GM19395 (cell line): ENCODE measurements around the gene HS2ST1.

ENCODE experiments used
- ATAC-seq: cut with Tn5 transposase; IDR thresholded peaks from one replicate; pipeline ENCODE4 v1.9.1; 2021; ENCODE audit warnings: mild to moderate bottlenecking, moderate library complexity; ENCODE audit not compliant: unreplicated experiment

Gene HS2ST1

DNA sequence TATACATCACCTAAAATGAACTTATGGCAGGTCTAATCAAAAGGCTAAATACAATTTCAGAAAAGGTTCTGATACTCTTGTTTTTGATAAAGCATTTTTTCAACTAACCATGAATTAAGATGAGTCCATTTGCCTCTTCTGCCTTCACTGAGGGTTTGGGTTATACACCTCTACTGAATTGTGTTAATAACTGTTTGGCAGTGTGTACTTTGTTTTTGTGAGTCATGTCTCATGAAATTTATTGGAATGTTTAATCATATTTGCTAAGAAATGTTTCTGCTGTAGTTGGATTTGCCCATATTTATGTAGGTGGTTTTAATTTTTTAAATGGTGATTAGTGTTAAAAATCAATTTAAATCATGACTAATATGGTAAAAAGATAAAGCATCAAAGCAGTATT is 190.5 kb downstream of the HS2ST1 start:
- ATAC-seq, result no peak

DNA sequence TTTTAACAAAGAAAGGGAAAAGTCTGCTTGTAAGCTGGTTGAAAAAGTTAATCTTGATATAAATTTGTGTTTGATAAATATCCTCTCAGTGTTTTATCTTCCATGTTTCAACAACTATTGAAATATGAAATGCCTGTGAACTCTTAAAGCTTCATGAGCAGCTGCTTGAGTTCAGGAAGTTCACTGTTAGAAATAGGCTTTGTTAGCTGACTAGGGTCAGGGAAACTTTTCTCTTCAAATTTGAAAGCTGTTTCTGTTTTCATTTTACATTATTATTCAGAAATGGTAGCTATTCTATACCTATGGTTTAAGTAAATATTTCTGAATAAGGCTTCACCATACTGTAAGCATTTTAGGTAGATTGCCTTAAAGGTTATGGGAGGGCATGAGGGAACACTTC is 191.7 kb downstream of the HS2ST1 start:
- ATAC-seq, result no peak

DNA sequence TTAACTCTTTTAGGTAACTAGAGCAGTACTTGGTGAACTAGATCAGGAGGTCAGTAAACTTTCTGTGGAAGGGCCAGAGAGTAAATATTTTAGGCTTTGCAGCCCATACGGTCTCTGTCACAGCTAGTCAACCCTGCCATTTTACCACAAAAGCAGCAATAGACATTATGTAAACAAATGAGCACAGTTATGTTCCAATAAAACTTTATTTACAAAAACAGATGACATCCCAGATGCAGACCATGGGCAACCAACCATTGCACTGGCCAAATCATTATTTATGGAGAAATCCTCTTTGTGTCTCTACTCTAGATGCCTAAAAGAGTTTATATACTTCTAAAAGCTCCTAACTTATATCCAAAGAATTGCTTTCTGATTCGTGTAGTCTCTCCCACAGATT is 192.4 kb downstream of the HS2ST1 start:
- ATAC-seq, result no peak

DNA sequence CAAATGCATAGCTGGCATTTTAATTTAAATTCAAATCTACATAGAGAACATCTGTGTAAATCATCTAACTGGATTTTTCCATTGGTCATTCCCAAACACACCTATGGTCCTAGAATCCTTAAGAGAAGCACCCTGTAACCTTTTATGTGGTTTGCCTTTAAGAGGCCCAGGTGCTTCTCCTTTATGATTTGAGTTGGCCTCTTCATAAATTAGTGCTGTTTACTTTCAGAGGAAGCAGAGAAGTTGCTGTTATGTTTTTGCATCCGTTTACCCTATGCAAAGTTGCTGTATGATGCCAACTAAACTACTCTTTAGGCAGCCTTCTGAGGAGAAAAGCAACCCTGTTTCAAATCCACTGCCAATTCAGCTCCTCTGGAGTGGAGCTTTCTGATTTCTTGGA is 193.8 kb downstream of the HS2ST1 start:
- ATAC-seq, result no peak

DNA sequence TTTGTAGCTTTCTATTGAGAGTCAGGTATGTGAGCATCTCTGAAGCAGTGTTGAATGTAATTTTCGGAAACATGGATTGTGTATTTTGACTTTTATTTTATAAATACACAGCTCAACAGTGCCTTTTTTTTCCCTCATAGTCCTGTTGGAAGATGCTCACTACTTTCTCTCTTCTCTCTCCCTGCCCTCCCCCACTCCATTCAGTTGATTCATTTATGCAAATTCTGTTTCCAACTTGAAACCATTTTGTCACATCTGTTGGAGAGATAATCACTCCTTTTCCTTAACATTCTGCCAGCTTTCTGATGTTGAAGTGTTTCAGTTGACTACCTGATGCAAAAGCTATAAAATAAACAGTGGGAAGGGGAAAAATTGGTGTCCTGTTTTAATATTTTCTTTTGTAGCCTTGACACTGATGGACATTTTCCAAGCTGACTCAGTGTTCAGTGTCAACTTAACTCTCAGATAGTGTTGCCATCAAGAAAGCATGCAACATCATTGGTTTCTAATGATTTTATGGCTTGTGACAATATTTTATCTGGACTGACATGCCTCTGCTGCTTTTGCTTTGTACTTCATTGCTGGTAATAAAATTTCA is 194.5 kb downstream of the HS2ST1 start:
- no peak for ATAC-seq

DNA sequence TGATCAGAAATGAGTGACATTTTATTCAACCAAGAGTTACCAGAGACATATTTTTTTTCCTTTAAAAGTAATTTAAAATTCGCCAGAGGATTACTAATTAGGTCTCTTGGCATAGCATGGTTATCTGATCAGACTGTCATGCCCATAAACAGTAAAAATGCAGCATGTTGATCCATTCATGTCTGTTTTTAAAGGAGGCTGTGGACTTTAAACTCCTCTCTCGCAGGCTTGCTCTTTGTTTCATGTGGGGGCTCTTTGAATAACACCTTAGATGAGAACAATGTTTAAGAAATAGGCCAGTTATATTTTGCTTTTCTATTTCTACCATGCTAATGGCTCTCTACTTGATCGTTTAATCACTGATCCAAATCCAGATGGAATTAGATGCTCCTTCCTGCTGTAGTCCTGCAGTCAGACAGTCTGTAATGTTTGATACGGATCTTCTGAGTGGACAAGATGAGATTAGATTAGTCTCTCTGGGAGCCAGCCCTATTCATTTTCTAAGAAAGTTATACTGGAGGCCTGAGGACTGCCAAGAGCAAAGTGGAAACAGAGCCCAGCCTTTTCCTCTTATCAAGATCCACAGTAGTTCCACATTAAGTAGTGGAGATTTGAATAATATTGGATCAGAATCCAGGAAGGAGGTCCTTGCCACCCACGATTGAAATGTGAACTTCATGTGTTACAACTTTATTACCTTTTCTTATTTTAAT is 197.4 kb downstream of the HS2ST1 start:
- ATAC-seq, result no peak

DNA sequence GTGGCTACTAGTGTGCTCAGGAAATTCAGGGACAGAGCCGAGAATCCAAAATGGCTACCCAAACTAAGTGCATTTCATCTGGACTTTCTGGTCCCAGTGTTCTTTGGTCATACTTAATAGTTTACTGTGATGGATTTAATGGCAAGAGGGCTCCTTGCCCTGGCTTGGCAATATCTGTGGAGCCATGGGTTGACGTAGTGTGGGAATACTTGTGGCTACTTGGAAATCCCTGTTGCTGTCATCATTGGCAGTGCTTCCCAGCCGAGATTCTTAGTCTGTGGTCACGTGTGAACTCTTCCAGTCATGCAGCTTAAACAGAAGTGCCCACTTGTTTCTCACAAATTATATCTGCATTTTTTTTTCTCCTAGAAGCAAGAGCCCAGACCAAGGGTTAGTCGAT is 198.9 kb downstream of the HS2ST1 start:
- no peak for ATAC-seq

DNA sequence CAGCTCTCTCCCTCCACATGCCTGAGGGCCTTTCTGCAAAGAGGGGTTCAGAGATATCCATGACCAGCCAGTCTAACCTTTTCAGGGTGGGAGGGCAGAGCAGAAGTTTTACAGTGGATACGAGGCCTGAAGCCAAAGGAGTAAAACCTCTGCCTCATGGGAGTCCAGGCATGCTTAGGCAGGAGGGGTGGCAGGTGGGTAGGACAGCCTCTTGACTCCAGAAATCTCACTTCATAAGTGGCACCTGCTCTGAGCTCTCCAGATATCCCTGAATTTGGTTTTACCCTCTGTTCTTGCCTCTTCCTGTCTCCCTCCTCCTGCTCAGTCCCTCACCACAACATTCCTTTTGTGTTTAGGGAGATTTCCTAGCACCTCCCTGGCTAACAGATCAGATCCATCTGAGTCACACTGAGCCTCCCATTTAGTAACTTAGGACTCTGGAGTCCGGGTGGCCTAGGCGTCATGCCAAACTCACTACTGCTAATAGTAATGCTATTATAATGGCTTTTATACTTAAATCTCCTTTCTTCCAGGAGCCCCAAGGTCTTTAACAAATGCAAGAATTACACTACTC is 201.0 kb downstream of the HS2ST1 start:
- no peak for ATAC-seq

DNA sequence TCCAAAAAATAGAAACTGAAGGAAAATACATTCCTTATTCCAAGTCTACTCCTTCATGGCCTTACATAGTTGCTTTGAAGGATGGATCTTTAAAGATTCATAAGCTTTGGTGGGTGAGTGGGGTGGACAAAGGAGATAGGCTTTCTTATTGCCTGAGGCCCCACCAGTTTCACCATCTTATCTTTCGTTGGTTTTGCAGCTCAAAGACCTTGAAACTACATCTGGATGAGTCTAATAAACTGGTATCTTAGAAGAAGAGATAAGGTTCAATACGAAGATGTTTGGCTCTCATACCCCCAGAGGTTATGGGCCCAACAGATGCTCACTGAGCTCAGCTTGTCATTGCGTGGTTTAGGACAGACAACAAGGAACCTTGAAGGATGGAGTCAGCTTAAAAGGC is 201.5 kb downstream of the HS2ST1 start:
- ATAC-seq, result no peak

DNA sequence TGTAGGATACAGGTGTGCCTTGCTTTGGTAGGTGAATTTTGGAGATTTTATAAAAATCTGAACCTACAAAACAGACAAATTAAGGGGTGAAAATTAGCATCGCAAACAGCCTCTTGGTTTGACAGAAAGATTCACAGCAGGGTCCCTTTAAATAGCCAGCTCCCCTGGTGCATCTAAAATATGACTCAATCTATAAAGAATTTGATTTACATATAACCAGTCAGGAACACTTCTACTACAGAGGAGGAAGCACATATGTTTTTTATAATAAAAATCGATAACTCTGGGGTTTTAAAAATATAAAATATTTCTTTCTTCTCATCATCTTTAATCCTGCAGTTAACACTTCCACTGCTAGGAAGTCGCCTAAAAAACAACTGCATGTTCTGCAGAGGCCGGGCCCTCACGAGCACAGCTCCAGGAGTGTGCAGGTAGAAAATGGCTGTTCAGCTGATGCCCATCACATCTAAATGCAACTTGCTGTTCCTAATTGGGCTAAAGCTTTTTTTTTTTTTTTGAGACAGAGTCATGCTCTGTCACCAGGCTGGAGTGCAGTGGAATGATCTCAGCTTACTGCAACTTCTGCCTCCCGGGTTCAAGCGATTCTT is 203.4 kb downstream of the HS2ST1 start:
- no peak for ATAC-seq

DNA sequence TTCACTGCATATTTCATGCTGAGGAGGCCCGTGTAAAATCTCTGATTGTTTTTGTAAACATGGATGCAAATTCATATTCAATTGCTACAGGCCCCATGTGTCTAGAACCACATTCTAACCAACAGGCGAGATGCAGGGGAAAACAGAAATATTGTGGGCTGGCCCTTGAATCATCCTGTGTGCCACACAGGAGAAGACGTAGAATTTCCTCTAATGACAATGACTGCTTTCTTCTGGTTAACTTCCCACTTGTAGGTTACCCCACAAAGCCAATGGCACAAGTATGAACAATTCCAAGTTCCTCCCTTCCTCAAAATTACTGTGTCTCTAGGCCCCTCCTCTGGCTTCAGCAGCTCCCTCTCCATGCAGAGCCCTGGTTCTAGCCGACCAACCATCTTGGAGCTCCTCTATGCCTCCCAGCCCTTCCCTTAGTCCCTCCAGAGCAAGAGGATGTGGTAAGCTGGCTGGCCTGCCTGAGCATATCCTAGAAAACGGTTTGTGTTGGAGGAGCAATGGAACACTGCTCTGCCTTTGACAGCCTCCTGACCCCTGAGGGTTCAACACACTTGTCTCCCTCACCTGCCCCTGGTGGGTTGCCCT is 205.2 kb downstream of the HS2ST1 start:
- no peak for ATAC-seq

DNA sequence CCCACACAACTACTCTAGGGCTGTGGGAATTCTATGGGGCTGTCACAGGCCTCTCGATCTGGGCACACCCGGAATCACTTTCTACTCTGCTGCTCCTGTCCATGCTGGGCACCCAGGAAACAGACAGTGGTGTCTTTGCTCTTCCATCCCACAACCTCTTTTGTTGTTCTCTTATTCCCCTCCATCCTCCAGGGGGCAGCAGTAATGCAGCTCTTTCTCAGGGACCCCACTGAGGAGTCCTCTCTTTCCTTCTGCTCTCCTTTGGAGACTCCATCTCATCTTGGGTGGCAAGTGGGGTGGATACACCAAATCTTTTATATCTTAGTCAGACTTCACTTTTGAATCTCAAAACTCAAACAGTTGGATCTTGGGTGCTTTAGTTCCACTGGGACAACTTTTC is 206.3 kb downstream of the HS2ST1 start:
- ATAC-seq, result no peak

DNA sequence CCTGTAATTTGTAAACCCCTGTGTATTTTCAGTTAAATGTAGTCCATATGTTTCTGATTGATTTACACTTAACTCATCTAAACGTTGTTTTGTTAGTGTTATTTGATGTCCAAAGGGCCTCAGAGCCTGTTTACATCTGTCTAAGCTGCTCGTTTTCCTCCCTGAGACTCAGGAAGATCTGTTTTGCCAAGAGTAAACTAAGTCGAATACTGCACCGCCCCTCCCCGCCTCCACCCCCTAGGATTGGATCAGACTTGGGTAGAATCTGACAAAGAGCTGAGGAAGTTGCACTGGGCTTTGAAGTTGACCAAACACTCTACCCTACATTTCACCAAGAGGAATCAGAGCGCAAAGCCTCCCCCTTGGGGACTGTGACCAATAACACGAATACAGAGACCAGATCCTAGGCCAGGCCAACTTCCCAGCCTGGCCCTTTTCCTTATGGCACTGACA is 207.3 kb downstream of the HS2ST1 start:
- ATAC-seq, result no peak

DNA sequence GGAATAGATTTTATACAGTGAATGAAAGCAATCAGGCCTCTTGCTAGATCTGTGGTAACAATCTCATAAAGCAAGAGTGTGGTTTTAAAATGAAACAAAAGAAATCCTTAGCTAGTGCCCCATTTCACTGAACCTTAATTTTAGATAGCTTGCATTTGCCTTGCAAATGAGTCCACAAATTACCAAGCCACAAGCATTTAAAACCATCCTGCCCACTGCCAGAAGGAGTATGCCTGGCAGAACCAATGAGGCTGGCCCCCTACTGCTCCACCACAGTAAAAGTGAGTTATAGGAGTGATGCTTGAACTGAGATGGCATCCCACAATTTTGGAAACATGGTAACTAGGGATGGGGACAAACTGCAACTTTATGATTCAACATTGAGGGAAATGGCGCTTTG is 207.8 kb downstream of the HS2ST1 start:
- ATAC-seq, result no peak

DNA sequence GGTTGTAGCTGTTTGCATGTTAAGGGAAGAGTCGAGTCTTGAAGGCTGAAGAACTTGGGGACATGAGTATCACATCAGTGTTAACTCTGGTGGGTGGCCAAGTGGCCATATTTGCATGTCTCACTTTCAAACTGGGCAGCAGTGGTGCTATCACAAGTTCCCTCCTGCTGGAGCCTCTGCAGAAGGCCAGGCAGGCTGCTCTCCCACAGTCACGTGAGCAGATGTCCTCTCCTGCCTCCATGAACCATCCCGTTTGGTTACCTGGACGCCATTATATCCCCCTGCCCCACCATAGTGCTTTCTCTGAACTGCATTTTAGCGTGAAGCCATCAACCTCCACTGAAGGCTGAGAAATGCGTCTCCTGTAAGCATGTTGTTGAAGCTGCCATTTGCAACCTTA is 209.2 kb downstream of the HS2ST1 start:
- ATAC-seq, result no peak

DNA sequence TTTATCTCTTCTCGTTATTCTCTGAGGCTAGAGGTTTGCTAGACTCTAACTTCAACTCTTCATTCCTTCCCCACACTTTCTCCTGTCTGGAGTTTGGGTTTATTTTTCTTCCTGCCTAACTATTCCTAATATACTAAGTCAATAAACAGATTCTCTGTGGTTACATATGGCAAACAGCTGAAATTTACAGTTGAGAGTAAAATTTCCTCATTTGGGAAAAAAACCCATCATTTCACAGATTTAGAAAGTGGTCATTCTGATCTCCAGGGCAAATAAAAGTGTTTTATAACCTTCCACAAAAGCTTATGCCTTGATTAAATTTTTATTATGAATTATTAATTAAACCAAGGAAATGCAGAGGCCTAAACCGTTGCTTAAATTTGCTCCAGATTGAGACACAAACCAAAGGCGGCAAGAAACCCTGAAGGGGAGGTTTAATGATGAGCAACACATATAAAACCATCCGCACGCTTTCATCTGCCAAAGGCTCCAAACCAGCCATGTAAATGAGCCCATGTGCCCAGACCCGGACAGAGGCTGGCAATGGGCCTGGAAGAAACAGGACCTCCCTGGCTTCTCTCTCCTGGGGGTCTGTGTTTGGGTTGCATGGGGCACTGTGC is 212.6 kb downstream of the HS2ST1 start:
- ATAC-seq, result no peak

DNA sequence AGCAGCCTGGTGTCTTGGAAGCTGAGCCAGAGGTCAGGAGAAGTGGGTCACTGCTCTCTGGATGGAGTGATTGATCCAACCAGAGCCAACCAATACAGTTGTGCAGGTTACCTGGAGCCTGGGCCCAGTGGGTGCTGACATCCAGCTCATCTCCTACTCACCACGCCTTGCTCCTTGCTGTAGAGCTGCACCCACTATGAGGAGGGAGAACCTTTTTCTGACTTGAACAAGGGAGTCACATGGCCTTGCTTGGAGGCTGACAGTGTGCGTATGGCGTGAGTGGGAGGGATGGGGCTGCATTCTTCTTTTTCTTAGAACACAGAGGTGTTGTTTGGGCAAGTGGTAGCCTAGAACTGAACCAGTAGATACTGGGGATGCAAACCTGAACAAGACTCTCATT is 213.1 kb downstream of the HS2ST1 start:
- no peak for ATAC-seq

DNA sequence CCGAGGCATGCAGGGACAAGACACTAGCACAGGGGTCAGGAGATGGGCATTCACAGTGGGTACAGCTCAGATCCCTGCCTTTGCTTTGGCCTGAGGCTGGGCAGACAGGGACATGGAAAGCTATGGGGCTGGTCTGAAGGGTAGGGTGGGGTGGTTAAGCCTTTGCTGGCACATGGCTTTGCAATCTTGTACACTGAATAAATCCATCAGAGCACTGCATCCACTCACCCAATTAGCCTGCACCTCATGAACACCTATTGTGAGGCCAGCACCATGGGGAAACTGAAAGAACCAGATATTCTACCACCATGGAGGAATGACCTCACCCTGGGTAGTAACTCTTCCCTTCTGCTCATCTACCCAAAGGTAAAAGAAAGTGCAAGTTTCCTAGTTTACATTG is 214.6 kb downstream of the HS2ST1 start:
- no peak for ATAC-seq

DNA sequence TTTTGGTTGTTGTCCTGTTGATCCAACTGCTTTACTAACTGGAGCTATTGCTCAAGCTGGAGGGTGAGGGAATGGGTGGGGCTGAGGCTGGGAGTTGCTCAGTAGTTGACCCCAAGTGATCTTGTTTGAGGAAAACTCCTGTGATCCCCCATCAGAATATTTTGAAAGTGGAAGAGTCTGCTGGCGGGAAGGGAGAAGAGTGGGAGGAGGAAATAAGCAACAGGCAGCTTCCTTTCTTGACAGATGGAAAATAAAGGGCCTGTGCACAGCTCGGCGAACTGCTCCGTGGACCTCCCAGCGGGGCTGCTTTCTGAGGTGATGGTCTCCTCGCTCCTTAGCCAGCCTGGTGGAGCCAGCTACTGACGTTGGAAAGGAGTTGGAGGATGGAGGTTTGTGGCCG is 215.2 kb downstream of the HS2ST1 start:
- no peak for ATAC-seq

DNA sequence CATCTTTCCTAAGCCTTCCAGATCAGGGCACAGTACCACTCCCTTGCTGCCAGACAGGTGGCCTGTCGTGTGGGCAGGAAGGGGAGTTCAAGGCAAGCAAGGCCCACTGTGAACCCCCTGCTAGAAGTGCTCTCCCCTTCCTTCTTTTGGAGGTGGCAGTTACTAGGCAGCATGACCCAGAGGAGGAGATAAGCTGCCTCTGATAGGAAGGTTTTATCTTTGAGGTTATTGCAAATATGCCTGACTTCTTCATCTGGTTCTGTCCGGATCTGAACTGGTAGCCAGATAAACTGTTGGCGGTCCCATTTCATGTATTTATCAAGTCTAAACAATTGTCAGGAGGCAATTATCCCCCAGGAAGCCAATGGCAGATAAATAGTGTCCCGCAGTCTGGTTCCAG is 216.0 kb downstream of the HS2ST1 start:
- no peak for ATAC-seq

DNA sequence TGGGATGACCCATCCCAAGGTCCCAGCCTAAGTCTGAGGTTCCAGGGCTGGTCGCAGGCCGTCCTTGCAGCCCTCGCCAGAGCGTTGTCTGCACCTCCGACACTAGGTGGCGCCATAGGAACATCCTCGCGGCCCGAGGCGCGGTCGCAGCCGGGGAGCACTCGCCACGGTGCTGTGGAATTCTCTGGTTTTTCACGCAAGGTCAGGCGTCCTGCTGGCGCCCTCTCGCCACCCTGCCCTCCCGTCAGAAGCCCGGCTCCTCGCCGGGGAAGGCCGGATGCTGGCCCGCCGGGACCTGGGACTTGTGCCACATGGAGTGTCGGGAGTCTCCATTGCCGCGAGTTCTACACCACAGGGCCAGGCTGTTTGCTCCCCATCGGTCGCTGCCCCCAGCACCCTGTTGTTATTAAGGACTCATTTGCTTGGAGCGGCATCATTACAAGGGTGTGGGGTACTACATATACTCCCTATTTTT is 217.4 kb downstream of the HS2ST1 start:
- ATAC-seq, result peak; percentile 97
